ENCODE measurements around the gene NRDC.

GRCh38 chr1:51843948-51844347 is 34.6 kb downstream of the NRDC start:
- TF ChIP-seq CTCF (conservative IDR thresholded peaks at IDR 0.05) (no peak), ZFX (IDR thresholded peaks at IDR 0.05) (no peak)
